ENCODE results near the gene ZNF428. TPM values are rescaled to one million over a fixed set of nuclear protein-coding genes. Genes with fewer than 3 reads are reported as not detected.

Gene ZNF428
- total RNA-seq, 1 donor from 2014 or later: 18.5 TPM

GRCh38 chr19:43626838-43627237 is 7.4 kb upstream of the ZNF428 start:
- Histone ChIP-seq H3K79me2 (ENCODE audit: low read depth) (peaks cover under 1% of the 10 kb centered on the region), H3K4me2 (no peak overlapping the region), H3K9me3 (ENCODE audit: low read depth) (no peaks in the 10 kb centered on the region), H3F3A (ENCODE audit: low read depth) (peaks cover 21% of the 10 kb centered on the region), H2AFZ (replicated peaks) (no peak overlapping the region), H3K27me3 (no peaks in the 10 kb centered on the region), H3K4me3 (no peak overlapping the region), H3K27ac (no peak overlapping the region), H4K20me1 (ENCODE audit: low read depth) (peaks cover 46% of the 10 kb centered on the region), H3K36me3 (no peaks in the 10 kb centered on the region), H3K4me1 (no peaks in the 10 kb centered on the region), H3K9ac (no peak overlapping the region)
- no peaks in the 10 kb centered on the region for H3K27me3 Mint-ChIP-seq (ENCODE audit: insufficient read depth, low read depth)
- H3K4me1 Mint-ChIP-seq: peaks cover 6% of the 10 kb centered on the region
- no peak for TF ChIP-seq EZH2phosphoT487 (IDR thresholded peaks at IDR 0.05)
- no peak for TF ChIP-seq EZH2 (IDR thresholded peaks at IDR 0.05)
- no peak for TF ChIP-seq CTCF (IDR thresholded peaks at IDR 0.05)
- H3K36me3 Mint-ChIP-seq: peaks cover 32% of the 10 kb centered on the region
- H3K4me3 Mint-ChIP-seq: no peak overlapping the region
- no peak for DNase-seq (ENCODE audit: low spot score)
- peak overlapping the region; percentile 81 for H3K27ac Mint-ChIP-seq
- H3K9me3 Mint-ChIP-seq: no peaks in the 10 kb centered on the region

DNA sequence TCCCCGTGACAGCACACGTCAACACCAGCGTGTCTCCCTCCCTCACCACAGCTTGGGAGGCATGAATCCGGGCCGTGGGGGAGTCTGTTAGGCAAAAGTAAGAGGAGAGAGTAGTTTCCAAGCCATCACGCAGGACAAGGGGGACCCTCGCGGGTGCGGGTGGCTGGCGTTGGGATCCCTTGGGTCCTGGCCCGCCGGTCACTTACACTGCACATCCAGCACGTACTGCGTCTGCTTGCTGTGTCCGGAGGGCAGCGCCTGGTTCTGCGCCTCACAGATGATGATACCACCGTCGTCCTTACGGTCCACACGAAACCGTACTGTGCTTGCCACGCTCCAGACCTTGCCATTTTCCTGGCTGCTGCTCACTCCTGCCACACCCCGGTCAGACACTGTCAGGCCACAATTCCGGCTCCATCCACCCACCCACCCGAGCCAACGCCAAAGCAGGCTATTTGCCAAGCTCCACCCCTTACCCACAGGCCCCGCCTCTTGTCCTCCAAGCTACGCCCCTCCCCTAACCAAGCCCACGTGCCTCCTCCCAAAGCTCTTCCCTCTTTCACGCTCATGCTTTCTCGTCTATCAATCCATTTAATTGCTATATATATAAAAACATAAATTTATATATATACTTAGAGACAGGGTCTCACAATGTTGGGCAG is 6.6 kb upstream of the ZNF428 start:
- H3F3A ChIP-seq (ENCODE audit: low read depth): peaks cover 21% of the 10 kb centered on the region
- H3K4me1 ChIP-seq: no peaks in the 10 kb centered on the region
- Mint-ChIP-seq H3K27ac (no peak overlapping the region), H3K36me3 (peaks cover 35% of the 10 kb centered on the region), H3K4me3 (no peak overlapping the region), H3K4me1 (peaks cover 9% of the 10 kb centered on the region), H3K9me3 (no peaks in the 10 kb centered on the region), H3K27me3 (ENCODE audit: insufficient read depth, low read depth) (no peaks in the 10 kb centered on the region)
- H3K9me3 ChIP-seq (ENCODE audit: low read depth): no peaks in the 10 kb centered on the region
- no peaks in the 10 kb centered on the region for H3K27me3 ChIP-seq
- peak; percentile 26 for DNase-seq (ENCODE audit: low spot score)
- peaks cover 46% of the 10 kb centered on the region for H4K20me1 ChIP-seq (ENCODE audit: low read depth)
- no peak for TF ChIP-seq EZH2 (IDR thresholded peaks at IDR 0.05)
- no peak for TF ChIP-seq CTCF (IDR thresholded peaks at IDR 0.05)
- no peak for TF ChIP-seq EZH2phosphoT487 (IDR thresholded peaks at IDR 0.05)
- H3K4me3 ChIP-seq: no peak overlapping the region
- no peak overlapping the region for H2AFZ ChIP-seq (replicated peaks)
- peaks cover 6% of the 10 kb centered on the region for H3K79me2 ChIP-seq (ENCODE audit: low read depth)
- H3K4me2 ChIP-seq: no peak overlapping the region
- no peak overlapping the region for H3K9ac ChIP-seq
- no peak overlapping the region for H3K27ac ChIP-seq
- H3K36me3 ChIP-seq: no peaks in the 10 kb centered on the region

- H3K4me1 Mint-ChIP-seq: peaks cover 18% of the 10 kb centered on the region
- Histone ChIP-seq H3K9ac (no peak overlapping the region), H3K79me2 (ENCODE audit: low read depth) (peaks cover 15% of the 10 kb centered on the region), H3K36me3 (no peaks in the 10 kb centered on the region), H3K4me2 (no peak overlapping the region), H3K27me3 (no peaks in the 10 kb centered on the region), H4K20me1 (ENCODE audit: low read depth) (peaks cover 46% of the 10 kb centered on the region), H3K4me3 (no peak overlapping the region), H3K27ac (no peak overlapping the region), H3K9me3 (ENCODE audit: low read depth) (no peaks in the 10 kb centered on the region), H3K4me1 (peaks cover 4% of the 10 kb centered on the region), H2AFZ (replicated peaks) (no peak overlapping the region), H3F3A (ENCODE audit: low read depth) (peaks cover 32% of the 10 kb centered on the region)
- peak; percentile 86 for DNase-seq (ENCODE audit: low spot score)
- H3K4me3 Mint-ChIP-seq: no peak overlapping the region
- TF ChIP-seq EZH2phosphoT487 (IDR thresholded peaks at IDR 0.05) (no peak), CTCF (IDR thresholded peaks at IDR 0.05) (peak; percentile 56)
- no peak overlapping the region for H3K27ac Mint-ChIP-seq
- peaks cover under 1% of the 10 kb centered on the region for H3K27me3 Mint-ChIP-seq (ENCODE audit: insufficient read depth, low read depth)
- peaks cover 32% of the 10 kb centered on the region for H3K36me3 Mint-ChIP-seq
- no peaks in the 10 kb centered on the region for H3K9me3 Mint-ChIP-seq
These were observed 5.5 kb upstream of the ZNF428 start for GRCh38 chr19:43624933-43625332.

All from neural progenitor cell (in vitro differentiated cells).